ENCODE measurements around the gene BCAT1. TPM values are rescaled to one million over a fixed set of nuclear protein-coding genes. Genes with fewer than 3 reads are reported as not detected.

BCAT1 gene
- total and polyA plus RNA-seq, 2 of the 8 experiments (the other 6 are each of a cell fraction or from before 2014, with no cell fraction given) = 19.7 to 263 TPM

GRCh38 chr12:24903329-24904088, 45.4 kb downstream of the BCAT1 start:
- Histone ChIP-seq H2BK15ac (ENCODE audit: low read length) (no peak overlapping the region), H3K27me3 (replicated peaks in 1 of 4; ENCODE audit: control insufficient read depth in 3 of 4, extremely low read depth in 1 of 4, insufficient read depth in 3 of 4, low read length in 3 of 4) (no peaks in the 10 kb centered on the region), H4K8ac (ENCODE audit: extremely low read depth, insufficient read depth, low read length) (no peak overlapping the region), H3K14ac (ENCODE audit: insufficient read length) (no peak overlapping the region), H3K56ac (replicated peaks; ENCODE audit: insufficient read length, low read depth, low read length) (no peak overlapping the region), H4K20me1 (replicated peaks in 1 of 2; ENCODE audit: control insufficient read depth in 1 of 2, insufficient read depth in 2 of 2, low read length in 2 of 2) (peaks cover 3 to 8% of the 10 kb centered on the region in 2 experiments), H3K23ac (ENCODE audit: insufficient read length) (no peak overlapping the region), H3K18ac (ENCODE audit: extremely low read depth, low read length) (0 out of 2 replicates have a peak overlapping the region, but pooled peaks have one; percentile 15), H2BK12ac (ENCODE audit: low read depth, low read length) (no peak overlapping the region), H3K9ac (replicated peaks in 1 of 4; ENCODE audit: extremely low read depth in 1 of 4, low read depth in 3 of 4, low read length in 3 of 4) (peak overlapping the region in 3 of 4 experiments; percentile 46 to 62 (median 61); a peak in 2 of 7 replicates), H3K36me3 (ENCODE audit: control insufficient read depth in 2 of 4, insufficient read depth in 4 of 4, low read length in 3 of 4) (peaks cover 0 to 12% (median 0%) of the 10 kb centered on the region in 4 experiments; a peak in 2 of 8 replicates), H2BK120ac (replicated peaks; ENCODE audit: low read depth, low read length) (no peak overlapping the region), H3K79me2 (ENCODE audit: control insufficient read depth in 1 of 2, insufficient read depth in 2 of 2, low read length in 2 of 2) (peaks cover 0 to 68% of the 10 kb centered on the region in 2 experiments; a peak in 2 of 4 replicates), H3K4me2 (ENCODE audit: insufficient read depth in 1 of 2, low read depth in 2 of 2, low read length in 2 of 2) (peak overlapping the region; percentile 70 to 77), H2BK20ac (ENCODE audit: low read length) (no peak overlapping the region), H2AK5ac (ENCODE audit: low read depth, low read length) (0 out of 2 replicates have a peak overlapping the region, but pooled peaks have one; percentile 67), H3K4me3 (ENCODE audit: extremely low read depth in 1 of 4, insufficient read depth in 2 of 4, low read depth in 3 of 4, low read length in 4 of 4) (peak overlapping the region; percentile 43 to 71 (median 62)), H3K9me3 (ENCODE audit: insufficient read depth in 2 of 2, low read depth in 1 of 2, low read length in 1 of 2) (no peaks in the 10 kb centered on the region), H4K91ac (replicated peaks; ENCODE audit: insufficient read length, low read length) (no peak overlapping the region), H3K79me1 (ENCODE audit: low read depth, low read length) (peaks cover 2% of the 10 kb centered on the region; the same call in 1 of the 2 replicates), H3K27ac (ENCODE audit: low read depth, low read length) (no peak overlapping the region), H4K5ac (ENCODE audit: insufficient read length, low read depth, low read length) (no peak overlapping the region), H2AFZ (ENCODE audit: low read length) (no peak overlapping the region), H2BK5ac (ENCODE audit: low read depth, low read length) (no peak overlapping the region), H3K23me2 (ENCODE audit: low read depth, low read length) (peaks cover 19% of the 10 kb centered on the region), H3K4ac (replicated peaks; ENCODE audit: insufficient read length, low read depth, low read length) (no peak overlapping the region), H3K4me1 (replicated peaks in 1 of 4; ENCODE audit: control insufficient read depth in 3 of 4, insufficient read depth in 4 of 4, low read length in 3 of 4) (peaks cover 0 to 18% (median 15%) of the 10 kb centered on the region in 4 experiments; a peak in 4 of 7 replicates)
- 30% methylated on average over 25 of the region's 25 CpGs; no CpG with 5 or more reads in 1 of the 2 experiments for WGBS, 2 experiments (ENCODE audit: extremely low coverage in 1 of 2, insufficient coverage in 1 of 2, insufficient read length in 1 of 2, insufficient replicate concordance in 2 of 2, low coverage in 1 of 2, low lambda C conversion rate in 2 of 2, missing lambda C conversion rate in 1 of 2)
- no peak for FAIRE-seq
- ChIA-PET CTCF (ENCODE audit: partially characterized antibody) (interaction anchor here (0.7 kb wide), 1 partner anchor 55 kb away, joined by 3 read pairs; no protein-coding TSS in a partner anchor), POLR2A (ENCODE audit: partially characterized antibody) (interaction anchor here (0.9 to 6.9 kb wide), 8 partner anchors 9 to 44 kb away, joined by 3 to 40 read pairs (median 4); partner anchors contain the start of gene BCAT1)
- no peak for DNase-seq (ENCODE audit: low read depth in 1 of 2, low spot score in 2 of 2)
- TF ChIP-seq ZNF274 (IDR thresholded peaks at IDR 0.05; ENCODE audit: borderline replicate concordance, extremely low read depth, low read length) (no peak), CTBP2 (IDR thresholded peaks at IDR 0.05; ENCODE audit: borderline replicate concordance, insufficient read depth, insufficient read length, low read length) (no peak), GTF2F1 (IDR thresholded peaks at IDR 0.05; ENCODE audit: borderline replicate concordance, low read depth, low read length) (no peak), KDM4A (IDR thresholded peaks at IDR 0.05; ENCODE audit: low read depth, low read length, severe bottlenecking) (no peak), CHD2 (IDR thresholded peaks at IDR 0.05; ENCODE audit: low read length) (no peak), TBP (IDR thresholded peaks at IDR 0.05; ENCODE audit: low read depth, low read length) (no peak), EP300 (IDR thresholded peaks at IDR 0.05; ENCODE audit: borderline replicate concordance in 1 of 2, low read depth in 2 of 2, low read length in 2 of 2) (no peak), POU5F1 (IDR thresholded peaks at IDR 0.05; ENCODE audit: low read depth, low read length) (no peak), BRCA1 (IDR thresholded peaks at IDR 0.05; ENCODE audit: low read depth, low read length) (no peak), CEBPB (IDR thresholded peaks at IDR 0.05; ENCODE audit: low read depth, low read length) (no peak), TAF1 (IDR thresholded peaks at IDR 0.05; ENCODE audit: low read depth, low read length) (no peak), HDAC6 (IDR thresholded peaks at IDR 0.05; ENCODE audit: low read depth, low read length) (no peak)

Data from H1 (cell line).